ENCODE data around the gene PFN1. TPM values are rescaled to one million over a fixed set of nuclear protein-coding genes. Genes with fewer than 3 reads are reported as not detected.

The PFN1 gene
- total RNA-seq, 4 donors from 2014 or later: 520 to 970 (median 715) TPM

DNA sequence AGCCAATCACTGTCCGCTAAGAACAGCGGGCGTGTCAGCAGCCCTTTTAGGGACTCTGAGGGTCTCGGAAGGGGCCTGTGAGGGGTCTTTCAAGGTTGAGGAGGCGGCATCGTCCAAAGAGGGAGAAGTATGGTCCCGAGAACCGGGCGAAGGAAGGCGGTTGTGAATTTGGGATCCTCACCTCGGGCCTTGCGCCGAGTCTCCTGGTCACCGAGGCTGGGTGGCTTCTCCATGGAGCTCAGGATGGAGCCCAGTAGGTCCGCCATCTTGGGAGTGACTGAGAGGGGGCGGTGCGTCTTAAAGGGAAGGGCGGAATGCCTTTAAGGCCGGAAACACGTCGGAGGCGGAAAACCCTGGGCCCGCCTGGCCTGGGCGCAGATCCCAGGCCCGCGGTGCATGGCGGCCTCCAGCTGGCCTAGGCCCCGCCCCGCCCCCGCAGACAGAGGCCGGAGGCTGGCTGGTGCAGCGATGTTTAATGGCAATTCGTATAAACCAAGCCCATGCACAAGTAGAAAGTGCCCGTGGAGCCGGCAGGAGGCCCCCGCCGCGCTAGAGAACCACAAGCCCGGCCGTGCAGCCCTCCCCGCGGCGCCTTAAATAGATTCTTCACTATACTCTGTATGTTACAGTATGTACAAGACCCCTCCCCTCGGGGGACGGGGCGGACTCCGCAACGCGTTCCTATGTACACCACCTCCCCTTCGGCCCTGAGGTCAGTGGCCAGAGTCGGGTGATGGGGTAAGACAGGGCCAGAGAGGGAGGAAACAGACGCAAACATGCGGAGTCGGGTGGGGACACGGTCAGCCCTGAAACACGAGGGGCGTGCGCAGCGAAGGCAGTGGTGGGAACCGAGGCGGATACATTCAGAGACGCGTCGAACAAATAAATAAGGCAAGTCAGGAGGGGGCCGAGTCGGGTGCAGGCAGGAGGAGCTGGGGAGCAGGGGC is 19.5 kb upstream of the PFN1 start, which contains the start of gene SPAG7:
Gene SPAG7, minus strand, starts transcription at position 279 of the 947 bp plus-strand sequence. Its CDS starts 13 bp downstream, at position 266.
- H3K27me3 ChIP-seq: no peaks in the 10 kb centered on the region
- intact Hi-C loops (cut with DNase I): no loop called here
- peak within 1 kb of the TSS; percentile 83 to 99 (median 98) for H3K27ac ChIP-seq
- H3K9me3 ChIP-seq: no peaks in the 10 kb centered on the region
- peak in 3 of 4 donors; percentile 9 to 83 (median 44) for TF ChIP-seq POLR2A (IDR thresholded peaks at IDR 0.05)
- TF ChIP-seq, protein P1, sequence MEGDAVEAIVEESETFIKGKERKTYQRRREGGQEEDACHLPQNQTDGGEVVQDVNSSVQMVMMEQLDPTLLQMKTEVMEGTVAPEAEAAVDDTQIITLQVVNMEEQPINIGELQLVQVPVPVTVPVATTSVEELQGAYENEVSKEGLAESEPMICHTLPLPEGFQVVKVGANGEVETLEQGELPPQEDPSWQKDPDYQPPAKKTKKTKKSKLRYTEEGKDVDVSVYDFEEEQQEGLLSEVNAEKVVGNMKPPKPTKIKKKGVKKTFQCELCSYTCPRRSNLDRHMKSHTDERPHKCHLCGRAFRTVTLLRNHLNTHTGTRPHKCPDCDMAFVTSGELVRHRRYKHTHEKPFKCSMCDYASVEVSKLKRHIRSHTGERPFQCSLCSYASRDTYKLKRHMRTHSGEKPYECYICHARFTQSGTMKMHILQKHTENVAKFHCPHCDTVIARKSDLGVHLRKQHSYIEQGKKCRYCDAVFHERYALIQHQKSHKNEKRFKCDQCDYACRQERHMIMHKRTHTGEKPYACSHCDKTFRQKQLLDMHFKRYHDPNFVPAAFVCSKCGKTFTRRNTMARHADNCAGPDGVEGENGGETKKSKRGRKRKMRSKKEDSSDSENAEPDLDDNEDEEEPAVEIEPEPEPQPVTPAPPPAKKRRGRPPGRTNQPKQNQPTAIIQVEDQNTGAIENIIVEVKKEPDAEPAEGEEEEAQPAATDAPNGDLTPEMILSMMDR (IDR thresholded peaks at IDR 0.05): no peak
- 1 to 2% methylated on average over 20 to 30 of the region's 66 CpGs for WGBS, 2 donors
- peaks cover 21 to 41% (median 25%) of the 10 kb centered on the region in 3 donors for H3K4me1 ChIP-seq
- peak; percentile 88 for DNase-seq
- H3K4me3 ChIP-seq: peak within 1 kb of the TSS; percentile 37 to 84 (median 71)
- H3K36me3 ChIP-seq: peaks cover 5 to 37% (median 11%) of the 10 kb centered on the region in 3 donors

DNA sequence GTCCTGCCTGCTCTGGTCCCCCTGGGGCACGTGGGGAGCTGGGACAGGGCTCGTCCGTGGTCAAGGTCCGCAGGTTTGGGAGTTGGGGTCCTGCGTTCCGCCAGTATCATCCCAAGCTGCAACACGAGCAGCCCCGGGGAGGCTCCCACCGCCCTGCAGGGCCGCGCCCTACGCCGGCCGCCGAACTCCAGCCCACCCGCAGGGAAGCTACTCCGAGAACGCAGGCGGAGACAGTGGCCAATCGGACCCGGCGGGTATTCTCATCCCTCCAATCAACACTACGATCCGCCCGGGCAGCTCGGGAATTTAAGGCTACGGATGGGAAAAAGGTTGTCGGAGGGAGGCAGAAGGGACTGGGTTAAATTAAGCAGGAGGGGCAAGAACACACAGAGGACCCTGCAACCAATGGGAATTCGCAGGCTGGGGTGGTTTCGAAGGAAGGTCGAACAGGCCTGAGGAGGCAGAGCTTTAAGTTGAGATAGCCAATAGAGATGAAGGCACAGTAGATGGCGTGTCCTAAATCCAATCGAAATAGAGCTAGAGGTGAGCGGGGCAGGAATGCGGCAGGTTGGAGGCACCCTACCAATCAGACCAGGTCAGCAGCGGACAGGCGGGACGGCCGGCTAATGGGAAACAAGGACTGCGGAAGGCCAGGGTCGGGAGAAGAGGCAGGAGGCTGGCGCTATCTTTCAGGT is 18.7 kb upstream of the PFN1 start:
- H3K4me3 ChIP-seq: peak overlapping the region; percentile 37 to 84 (median 71)

DNA sequence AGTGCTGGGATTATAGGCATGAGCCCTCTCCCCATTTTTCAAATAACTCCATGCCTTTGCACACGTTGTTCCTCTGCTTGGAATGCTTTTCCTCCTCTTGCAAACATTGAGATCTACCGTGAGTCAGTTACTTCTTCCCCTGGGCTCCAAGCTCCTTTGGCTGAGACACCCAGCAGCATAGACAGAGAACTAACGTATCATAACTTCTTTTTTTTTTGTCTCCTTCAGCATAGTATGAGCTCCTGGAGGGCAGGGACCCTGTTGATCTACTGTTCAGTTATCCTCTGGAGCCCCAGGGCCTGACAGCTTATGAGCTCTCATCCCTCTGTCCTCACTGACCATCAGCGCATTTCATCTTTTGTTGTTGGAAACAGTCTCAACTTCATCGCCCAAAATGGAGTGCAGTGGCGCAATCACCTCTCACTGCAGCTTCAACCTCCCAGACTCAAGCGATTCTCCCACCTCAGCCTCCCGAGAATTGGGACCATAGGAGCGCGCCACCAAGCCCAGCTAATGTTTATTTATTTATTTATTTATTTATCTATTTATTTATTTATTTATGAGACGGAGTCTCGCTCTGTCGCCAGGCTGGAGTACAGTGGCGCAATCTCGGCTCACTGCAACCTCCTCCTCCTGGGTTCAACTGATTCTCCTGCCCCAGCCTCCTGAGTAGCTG is 17.1 kb upstream of the PFN1 start:
- peaks cover 21 to 41% (median 25%) of the 10 kb centered on the region in 3 donors for H3K4me1 ChIP-seq
- DNase-seq: no peak
- H3K9me3 ChIP-seq: no peaks in the 10 kb centered on the region
- 93 to 95% methylated on average over 15 of the region's 15 CpGs for WGBS, 2 donors
- H3K27ac ChIP-seq: peak overlapping the region in 3 of 4 donors; percentile 92 to 98 (median 98)
- H3K27me3 ChIP-seq: no peaks in the 10 kb centered on the region
- no peak overlapping the region for H3K4me3 ChIP-seq
- intact Hi-C loops (cut with DNase I): no loop called here
- peaks cover 5 to 30% (median 5%) of the 10 kb centered on the region in 3 donors for H3K36me3 ChIP-seq
- TF ChIP-seq, protein P1 (IDR thresholded peaks at IDR 0.05): no peak
- TF ChIP-seq POLR2A (IDR thresholded peaks at IDR 0.05): no peak

More for the DNA sequence above, 18.7 kb upstream of the PFN1 start:
- TF ChIP-seq, protein P1 (IDR thresholded peaks at IDR 0.05): no peak
- peak in 1 of 4 donors; percentile 30 for TF ChIP-seq POLR2A (IDR thresholded peaks at IDR 0.05)
- Histone ChIP-seq H3K36me3 (peaks cover 5 to 31% (median 5%) of the 10 kb centered on the region in 3 donors), H3K4me1 (peaks cover 21 to 41% (median 25%) of the 10 kb centered on the region in 3 donors), H3K27me3 (no peaks in the 10 kb centered on the region), H3K27ac (peak overlapping the region; percentile 83 to 99 (median 98)), H3K9me3 (no peaks in the 10 kb centered on the region)
- 0 to 1% methylated on average over 16 to 20 of the region's 42 CpGs for WGBS, 2 donors
- intact Hi-C loops (cut with DNase I): no loop called here
- DNase-seq: peak; percentile 96

DNA sequence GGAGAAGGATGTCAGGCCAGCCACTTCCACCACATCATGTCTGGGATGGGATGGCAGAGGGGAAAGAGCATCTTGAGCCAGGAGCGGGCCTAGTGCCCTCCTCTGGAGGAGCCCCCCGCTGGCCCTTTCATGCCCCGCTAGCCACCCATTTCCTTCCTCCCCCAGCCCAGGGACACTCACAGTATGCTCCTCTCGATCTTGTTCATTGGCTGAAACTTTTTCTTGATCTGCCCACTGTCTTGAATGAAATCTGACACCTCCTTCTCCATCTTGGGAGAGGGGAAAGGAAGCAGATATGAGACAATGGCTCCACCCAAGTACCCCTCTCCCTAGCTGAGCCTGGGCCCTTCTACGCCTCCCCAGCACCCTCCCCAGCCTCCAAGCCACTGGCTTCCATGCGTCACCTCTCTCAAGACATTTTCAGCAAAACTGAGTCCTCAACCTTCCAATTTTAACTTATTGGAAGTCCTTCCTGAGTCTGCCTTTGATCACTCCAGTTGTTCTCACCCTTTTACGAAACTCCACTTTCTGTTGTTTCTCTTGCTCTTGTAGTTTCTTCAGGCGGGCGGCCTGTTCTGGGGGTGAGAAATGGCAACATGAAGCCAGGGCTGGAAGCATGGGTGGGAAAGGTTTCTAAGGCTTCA is 12.1 kb upstream of the PFN1 start:
- Histone ChIP-seq H3K4me1 (peaks cover 0 to 3% (median 1%) of the 10 kb centered on the region in 3 donors), H3K4me3 (no peak overlapping the region), H3K36me3 (peaks cover 0 to 52% (median 15%) of the 10 kb centered on the region in 3 donors), H3K27ac (no peak overlapping the region), H3K27me3 (no peaks in the 10 kb centered on the region), H3K9me3 (no peaks in the 10 kb centered on the region)
- TF ChIP-seq POLR2A (IDR thresholded peaks at IDR 0.05): no peak
- TF ChIP-seq, protein P1 (IDR thresholded peaks at IDR 0.05): no peak
- 81 to 86% methylated on average over 9 of the region's 9 CpGs for WGBS, 2 donors
- intact Hi-C loops (cut with DNase I): no loop called here
- no peak for DNase-seq
